GM12878 (cell line): ENCODE data around the gene PCBD2.

Source experiments
- BCL3 ChIP-seq: IDR thresholded peaks from 2 replicates; pipeline ENCODE4 v1.6.1; 2011; ENCODE audit warnings: borderline replicate concordance, low read depth, mild to moderate bottlenecking, moderate library complexity, low read length; ENCODE audit not compliant: insufficient read depth, poor library complexity, severe bottlenecking
- JUNB ChIP-seq: IDR thresholded peaks from 2 replicates; pipeline ENCODE4 v1.6.1; 2016; ENCODE audit warnings: antibody characterized with exemption, mild to moderate bottlenecking
- PAX5 ChIP-seq: IDR thresholded peaks from 2 replicates; pipeline ENCODE4 v1.6.1; 2011; ENCODE audit warnings: low read depth, low read length, borderline replicate concordance
- POLR2A ChIP-seq: IDR thresholded peaks from 2 replicates; pipeline ENCODE4 v1.6.1; 2011; ENCODE audit warnings: low read depth, mild to moderate bottlenecking, low read length
- SRF ChIP-seq, 2 experiments: IDR thresholded peaks; 2 replicates each; pipeline ENCODE4 v1.6.1; 2011; ENCODE audit warnings: low read depth in 2 of 2, low read length in 2 of 2, mild to moderate bottlenecking in 1 of 2, moderate library complexity in 1 of 2
- SUZ12 ChIP-seq: fragments of 200-600 bp; sonication (generic); IDR thresholded peaks from one replicate; pipeline ENCODE4 v1.6.1; 2018; ENCODE audit warnings: antibody characterized with exemption, mild to moderate bottlenecking; ENCODE audit not compliant: unreplicated experiment
- TAF1 ChIP-seq: IDR thresholded peaks from 2 replicates; pipeline ENCODE4 v1.6.1; 2011; ENCODE audit warnings: mild to moderate bottlenecking, low read depth, low read length, borderline replicate concordance
- ZBTB33 ChIP-seq: fragments of 450-650 bp; IDR thresholded peaks from 2 replicates; pipeline ENCODE4 v1.6.1; 2017; ENCODE audit warnings: mild to moderate bottlenecking
- ZNF217 ChIP-seq: fragments of 450-650 bp; IDR thresholded peaks from 2 replicates; pipeline ENCODE4 v1.6.1; 2017; ENCODE audit warnings: antibody characterized with exemption, mild to moderate bottlenecking

- TF ChIP-seq JUNB (no peak), ZBTB33 (no peak), SUZ12 (no peak), SRF (IDR thresholded peaks at IDR 0.05; ENCODE audit: low read depth in 2 of 2, low read length in 2 of 2) (no peak), TAF1 (no peak), PAX5 (no peak), BCL3 (no peak), POLR2A (no peak), ZNF217 (no peak)
Observed at GRCh38 chr5:134943547-134943946, 38.6 kb downstream of the PCBD2 start.
